NCI-H2081 treated with DMSO at 0.1 percent for 48 hours (cell line): ENCODE results near the gene NXN.
"Not testable (repeated sequence)": the region's sequence is repeated elsewhere in the genome, so short reads cannot be mapped to it uniquely, and the experiment has no call there.

ENCODE experiments used
- DNase-seq: peaks from one replicate; lab custom pipeline; 2025; lab: John Stamatoyannopoulos, UW

NXN gene

DNA sequence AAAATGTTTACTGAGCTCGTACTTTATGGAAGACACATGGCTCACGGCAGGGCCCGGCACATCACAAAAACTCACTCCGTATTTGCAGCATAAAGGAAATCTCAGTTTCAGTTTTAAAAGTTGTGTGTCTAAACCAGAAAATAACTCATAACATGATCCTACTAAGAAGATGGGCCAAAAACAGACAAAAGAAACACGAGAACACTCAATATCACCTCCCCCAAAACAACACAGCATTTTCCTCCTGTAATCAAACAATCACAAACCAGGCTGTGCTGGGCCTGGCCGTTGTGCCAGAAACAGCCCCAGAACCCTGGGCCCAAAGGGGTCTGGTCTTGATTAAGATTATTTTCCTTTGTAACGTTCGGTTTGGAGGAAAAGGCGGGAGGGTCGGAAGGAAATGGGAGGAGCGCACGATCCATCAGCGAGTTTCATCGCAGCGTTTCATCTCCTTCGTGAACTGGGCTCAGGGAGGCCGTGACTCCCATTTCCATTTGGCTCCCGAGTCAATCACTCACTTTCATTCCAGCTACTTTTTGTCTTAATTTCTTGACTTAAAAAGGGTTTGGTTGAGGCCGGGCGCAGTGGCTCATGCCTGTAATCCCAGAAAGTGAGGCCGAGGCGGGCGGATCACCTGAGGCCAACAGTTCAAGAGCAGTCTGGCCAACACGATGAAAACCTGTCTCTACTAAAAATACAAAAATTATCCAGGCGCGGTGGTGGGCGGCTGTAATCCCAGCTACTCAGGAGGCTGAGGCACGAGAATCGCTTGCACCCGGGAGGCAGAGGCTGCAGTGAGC lies 61.4 kb downstream of the NXN start:
- no peak for DNase-seq

GRCh38 chr17:917391-917811 lies 62.2 kb downstream of the NXN start:
- no peak for DNase-seq

- DNase-seq = no peak
Measured at GRCh38 chr17:916315-916714, 63.3 kb downstream of the NXN start.

- DNase-seq = peak; percentile 17
Measured at GRCh38 chr17:915538-916201, 63.9 kb downstream of the NXN start.

GRCh38 chr17:914561-914960 lies 65.0 kb downstream of the NXN start:
- DNase-seq = no peak

GRCh38 chr17:913207-913606 lies 66.4 kb downstream of the NXN start:
- DNase-seq = no peak

- no peak for DNase-seq
Measured at GRCh38 chr17:909642-910323, 69.8 kb downstream of the NXN start.

- no peak for DNase-seq
Measured at GRCh38 chr17:907725-908124, 71.9 kb downstream of the NXN start.

- not testable (repeated sequence) for DNase-seq
Measured at GRCh38 chr17:905708-906107, 73.9 kb downstream of the NXN start.

DNA sequence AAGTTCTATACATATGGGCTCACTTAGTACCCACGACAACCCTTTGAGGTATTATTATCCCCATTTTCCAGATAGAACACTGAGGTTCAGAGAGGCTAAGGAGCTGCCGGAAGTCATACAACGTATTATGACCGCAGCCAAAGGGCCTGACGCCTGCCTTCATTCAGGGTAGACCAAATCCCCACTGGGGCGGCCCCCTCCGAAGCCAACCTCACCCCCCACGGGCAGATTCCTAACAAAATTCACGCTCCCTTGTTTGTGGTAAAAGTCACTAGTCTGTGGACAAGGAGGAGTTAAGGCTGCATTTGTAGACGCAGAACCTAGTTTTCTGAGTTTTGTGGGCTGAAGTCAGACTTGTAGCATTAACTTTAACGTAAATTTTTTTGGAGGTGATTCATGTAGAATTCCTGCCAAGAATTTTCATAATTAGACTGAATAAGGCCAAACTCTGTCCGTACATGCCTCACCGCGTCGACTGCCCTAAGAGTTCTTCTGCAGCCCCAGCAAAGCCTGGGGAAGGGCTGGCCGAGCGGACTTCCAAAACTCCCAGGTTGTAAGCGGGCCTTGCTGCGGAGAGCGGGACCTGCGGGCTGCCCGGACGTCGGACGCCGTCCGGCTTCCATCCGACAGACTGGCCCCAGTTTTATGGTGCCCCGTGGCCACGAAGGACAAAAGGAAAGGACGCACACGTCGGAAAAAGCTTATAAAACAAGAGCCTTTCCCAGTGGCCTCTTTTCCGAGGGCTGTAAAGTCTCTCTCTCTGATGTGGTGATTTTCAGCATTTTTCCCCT lies 75.7 kb downstream of the NXN start:
- no peak for DNase-seq

DNA sequence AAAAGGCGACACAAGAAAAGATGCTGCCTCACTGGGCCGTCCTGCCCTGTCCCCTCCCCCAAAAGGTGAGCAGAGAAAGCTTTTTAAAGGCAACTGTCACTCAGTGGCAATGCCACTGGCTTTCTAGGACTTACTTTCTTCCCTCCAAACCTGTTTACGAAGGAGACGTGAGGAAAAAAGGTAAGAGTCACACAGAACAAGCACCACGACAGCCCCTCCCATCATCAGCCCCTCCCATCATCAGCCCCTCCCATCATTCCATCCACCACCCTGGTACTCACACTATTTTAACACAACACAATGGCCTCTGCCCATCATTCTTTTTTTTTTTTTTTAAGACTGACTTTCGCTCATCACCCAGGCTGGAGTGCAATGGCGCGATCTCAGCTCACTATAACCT lies 77.1 kb downstream of the NXN start:
- no peak for DNase-seq

GRCh38 chr17:901964-902363 lies 77.6 kb downstream of the NXN start:
- no peak for DNase-seq

DNA sequence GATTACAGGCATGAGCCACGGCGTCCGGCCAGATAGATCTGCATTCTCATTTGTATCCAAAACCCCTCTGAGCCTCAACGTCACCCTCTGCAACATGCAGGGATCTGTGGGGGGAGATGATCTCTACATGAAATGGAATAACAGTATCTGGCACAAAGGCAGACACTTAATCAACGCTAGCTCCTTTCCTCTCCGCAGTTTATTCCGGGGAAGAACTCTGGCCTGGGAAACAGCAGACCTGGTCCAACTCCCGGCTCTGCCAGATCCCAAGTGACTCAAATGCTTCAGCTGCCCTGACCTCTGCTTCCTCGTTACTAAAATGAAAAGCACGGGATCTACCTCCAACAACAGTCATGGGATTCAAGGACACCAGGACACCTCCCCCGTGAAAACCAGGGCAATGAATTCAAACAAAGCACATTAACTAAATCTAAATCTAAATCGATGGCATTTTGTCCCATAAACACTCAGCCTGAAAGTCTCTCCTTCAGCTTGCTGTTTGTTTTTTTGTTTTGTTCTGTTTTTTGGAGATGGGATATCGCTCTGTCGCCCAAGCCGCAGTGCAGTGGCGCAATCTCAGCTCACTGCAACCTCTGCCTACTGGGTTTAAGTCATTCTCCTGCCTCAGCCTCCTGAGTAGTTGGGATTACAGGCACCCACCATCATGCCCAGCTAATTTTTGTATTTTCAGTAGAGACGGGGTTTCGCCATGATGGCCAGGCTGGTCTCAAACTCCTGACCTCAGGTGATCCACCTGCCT lies 78.2 kb downstream of the NXN start:
- no peak for DNase-seq

DNA sequence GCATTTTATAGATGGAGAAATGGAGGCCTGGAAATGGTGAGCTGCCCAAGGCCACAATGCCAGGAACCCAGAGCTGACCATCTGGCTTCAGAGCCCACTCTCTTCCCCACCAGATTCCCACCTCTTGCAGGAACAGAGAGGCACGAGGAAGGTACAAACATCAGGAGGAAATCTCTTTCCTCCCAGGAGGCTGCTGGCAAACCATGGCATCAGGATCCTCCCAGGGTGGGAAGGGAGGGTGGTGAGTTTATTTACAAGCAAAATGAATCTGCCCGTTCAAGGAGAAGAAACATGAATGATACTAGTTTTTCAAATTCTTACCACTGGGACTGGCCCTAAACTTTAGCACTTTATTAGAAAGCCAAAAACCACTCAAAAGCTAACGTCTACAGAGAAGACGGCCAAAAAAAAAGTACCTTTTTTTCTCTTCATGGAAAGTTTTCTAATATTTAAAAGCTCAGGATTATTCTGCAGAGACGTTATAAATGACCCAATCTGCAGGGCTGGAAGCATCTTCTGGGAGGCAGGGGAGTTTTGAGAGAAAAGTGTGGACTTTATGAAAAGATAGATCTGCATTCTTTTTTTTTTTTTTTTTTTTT lies 79.1 kb downstream of the NXN start:
- DNase-seq = no peak

DNA sequence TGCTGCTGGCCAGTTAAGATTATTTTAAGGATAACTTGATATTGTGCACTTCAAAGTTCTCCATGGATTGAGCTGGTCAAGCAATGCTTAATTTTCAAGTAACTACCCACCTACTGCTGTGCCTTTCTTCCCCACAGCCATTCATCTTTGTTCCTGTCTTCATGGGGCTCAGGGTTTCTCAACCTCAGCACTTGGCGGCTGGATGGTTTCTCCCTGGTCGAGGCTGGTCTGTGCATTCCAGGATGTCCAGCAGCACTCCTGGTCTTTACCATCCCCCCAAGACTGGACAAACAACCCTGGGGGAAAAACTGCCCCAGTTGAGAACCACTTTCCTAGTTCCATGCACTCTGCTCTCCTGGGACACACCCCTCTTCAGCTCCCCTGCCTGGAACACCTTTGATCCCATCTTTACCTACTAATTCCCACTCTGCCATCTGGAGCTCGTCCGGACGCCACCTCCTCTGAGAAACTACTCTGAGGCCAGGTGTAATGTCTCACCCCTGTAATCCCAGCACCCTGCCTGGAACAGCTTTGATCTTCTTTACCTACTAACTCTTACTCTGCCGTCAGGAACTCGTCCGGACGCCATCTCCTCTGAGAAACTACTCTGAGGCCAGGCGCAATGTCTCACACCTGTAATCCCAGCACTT lies 81.5 kb downstream of the NXN start:
- no peak for DNase-seq

GRCh38 chr17:896953-897661 lies 82.5 kb downstream of the NXN start:
- DNase-seq = no peak

DNA sequence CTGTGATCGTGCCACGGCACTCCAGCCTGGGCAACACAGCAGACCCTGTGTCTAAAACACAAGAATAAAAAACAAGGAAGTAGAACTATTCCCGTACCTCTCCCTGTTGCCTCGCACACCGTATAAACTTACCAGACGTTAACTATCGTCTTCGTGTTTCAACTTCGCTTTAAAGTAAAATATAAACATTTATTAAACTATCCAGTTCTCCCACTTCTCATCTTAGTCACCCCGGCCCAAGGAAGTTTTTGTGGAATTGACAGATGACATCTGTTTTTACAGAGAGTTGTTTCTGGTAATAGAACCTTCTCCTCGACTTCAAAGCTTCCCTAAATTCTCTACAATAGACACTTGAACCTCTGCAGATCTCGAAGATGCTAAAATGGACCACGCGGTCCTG lies 83.1 kb downstream of the NXN start:
- DNase-seq = no peak

GRCh38 chr17:892958-893357 lies 86.6 kb downstream of the NXN start:
- DNase-seq = no peak

- DNase-seq = no peak
Measured at GRCh38 chr17:888998-889441, 90.6 kb downstream of the NXN start.
